Hematopoietic multipotent progenitor cell treated with erythropoietin and hydrocortisone succinate and interleukin-3 and kit ligand, for 6 days (in vitro differentiated cells): Measurements from ENCODE around the gene MSRB3.
"Not testable (repeated sequence)": the region's sequence is repeated elsewhere in the genome, so short reads cannot be mapped to it uniquely, and the experiment has no call there.

Experiments used
- DNase-seq: peaks from one replicate; pipeline ENCODE4 v3.0.0-alpha.2; 2015

The MSRB3 gene

DNA sequence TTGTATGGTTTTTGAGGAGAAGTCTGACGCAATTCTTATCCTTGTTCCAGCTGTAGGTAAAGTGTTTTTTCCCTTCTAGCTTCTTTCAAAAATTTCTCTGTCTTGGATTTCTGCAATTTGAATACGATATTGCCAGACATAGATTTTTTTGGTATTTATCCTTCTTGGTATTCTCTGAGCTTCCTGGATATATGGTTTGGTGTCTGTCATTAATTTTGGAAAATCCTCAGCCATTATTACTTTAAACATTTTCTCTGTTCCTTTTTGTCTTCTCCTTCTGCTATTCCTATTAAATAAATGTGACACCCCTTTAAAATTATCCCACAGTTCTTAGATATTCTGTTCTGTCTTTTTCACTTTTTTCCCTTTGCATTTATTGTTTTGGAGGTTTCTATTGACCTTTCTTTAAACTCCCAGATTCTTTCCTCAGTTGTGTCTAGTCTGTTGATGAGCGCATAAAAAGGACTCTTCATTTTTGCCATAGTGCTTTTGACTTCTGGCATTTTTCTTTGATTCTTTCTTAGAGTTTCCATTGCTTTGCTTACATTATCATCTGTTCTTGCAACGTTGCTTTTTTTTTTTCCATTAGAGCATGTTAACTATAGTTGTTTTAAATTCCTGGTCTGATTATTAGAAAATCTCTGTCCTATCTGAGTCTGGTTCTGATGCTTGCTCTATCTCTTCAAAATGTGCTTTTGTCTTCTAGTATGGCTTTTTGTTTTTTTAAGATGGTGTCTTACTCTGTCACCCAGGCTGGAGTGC is 129.1 kb downstream of the MSRB3 start:
- no peak for DNase-seq

DNA sequence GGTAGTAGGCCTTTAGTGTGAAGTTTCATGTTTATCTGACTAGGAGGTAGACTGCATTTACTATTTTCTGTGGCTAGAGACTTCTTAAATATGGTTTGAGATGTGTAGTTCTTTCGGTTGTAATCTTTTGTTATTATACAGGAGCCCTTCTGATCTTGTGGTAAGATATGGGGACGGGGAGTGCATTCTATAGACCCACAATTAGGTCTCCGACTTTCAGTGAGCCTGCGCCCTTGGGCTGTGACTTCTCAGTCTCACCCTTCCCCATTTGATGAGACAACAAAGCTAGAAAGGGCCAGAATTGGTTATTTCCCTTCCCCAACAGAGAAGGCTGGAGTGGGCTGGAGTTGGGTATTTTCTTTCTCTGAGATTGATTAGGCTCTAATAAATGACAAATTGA is 130.0 kb downstream of the MSRB3 start:
- DNase-seq: peak; percentile 38

- DNase-seq: no peak
Observed at GRCh38 chr12:65409726-65410125, 131.2 kb downstream of the MSRB3 start.

DNA sequence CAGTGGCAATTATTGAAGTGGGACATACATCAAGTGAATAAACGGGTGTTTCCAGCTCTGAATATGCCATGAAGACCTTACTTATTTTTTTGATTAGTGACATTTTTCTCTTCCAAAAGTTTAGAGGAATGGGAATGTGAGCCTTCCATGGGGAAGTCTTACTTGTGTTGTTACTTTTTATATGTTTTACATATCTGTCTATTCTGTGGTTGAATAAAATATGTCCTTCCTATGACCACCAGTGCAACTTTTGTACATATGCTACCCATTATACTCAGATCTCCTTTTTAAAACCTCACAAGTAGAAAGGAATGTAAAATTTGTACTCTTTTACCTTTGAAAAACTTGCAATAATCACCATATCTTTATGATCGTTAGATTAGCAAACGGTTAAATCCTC is 132.7 kb downstream of the MSRB3 start:
- DNase-seq: no peak

DNA sequence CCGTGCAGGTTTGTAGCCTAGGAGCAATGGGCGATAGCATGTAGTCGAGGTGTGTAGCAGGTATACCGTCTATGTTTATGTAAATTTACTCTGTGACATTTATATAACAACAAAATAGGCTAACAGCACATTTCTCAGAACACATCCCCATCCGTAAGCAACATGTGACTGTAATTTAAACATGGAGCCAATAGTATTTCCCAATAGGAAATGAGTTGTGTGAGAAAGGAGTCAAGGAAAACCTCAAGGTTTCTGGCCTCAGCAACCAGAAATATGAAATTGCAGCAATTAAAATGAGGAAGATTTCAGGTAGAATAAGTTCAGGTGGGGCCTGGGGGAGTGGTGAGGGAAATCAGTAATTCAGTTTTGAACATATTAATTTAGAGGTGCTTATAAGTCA is 136.0 kb downstream of the MSRB3 start:
- no peak for DNase-seq

GRCh38 chr12:65415826-65416225 is 137.3 kb downstream of the MSRB3 start:
- no peak for DNase-seq

- DNase-seq: no peak
Observed at GRCh38 chr12:65419284-65420072, 141.0 kb downstream of the MSRB3 start.

- no peak for DNase-seq
Observed at GRCh38 chr12:65420941-65421340, 142.5 kb downstream of the MSRB3 start.

DNA sequence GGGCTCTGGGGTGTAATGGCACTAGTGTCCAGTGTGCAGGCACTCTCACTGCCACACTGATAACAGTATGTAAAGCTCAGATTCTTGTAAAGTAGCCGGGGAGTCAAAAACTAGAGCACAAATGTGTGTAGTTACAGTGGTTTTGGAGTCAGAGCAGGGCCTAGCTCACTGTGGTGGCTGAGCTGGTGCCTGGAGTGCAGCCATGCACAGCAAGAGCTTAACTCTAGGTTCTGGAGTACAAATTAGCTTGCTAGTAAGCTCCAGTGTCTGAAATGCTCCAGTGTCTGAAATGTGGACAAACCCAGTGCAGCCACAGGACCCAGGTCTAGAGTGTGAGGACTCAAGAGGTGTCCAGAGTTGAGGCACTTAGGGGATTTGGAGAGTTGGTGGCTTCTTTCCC is 149.2 kb downstream of the MSRB3 start:
- DNase-seq: no peak

DNA sequence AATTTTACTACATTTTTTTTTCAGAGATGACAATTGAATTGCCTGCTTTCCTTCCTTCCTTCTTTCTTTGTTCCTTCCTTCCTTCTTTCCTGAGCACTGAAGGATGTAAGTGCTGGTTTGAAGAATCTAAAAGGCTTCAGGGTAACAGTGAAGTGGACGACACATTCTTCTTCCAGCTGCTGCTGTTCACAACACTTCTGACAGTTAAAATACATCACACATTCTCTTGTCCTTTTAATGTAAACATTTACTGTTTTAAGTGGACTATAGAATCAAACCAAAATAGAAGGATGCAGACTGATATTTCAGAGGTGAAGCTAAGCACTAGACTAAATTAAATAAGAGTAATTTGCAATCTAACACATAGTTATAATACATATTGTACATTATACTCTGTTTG is 151.5 kb downstream of the MSRB3 start:
- no peak for DNase-seq

DNA sequence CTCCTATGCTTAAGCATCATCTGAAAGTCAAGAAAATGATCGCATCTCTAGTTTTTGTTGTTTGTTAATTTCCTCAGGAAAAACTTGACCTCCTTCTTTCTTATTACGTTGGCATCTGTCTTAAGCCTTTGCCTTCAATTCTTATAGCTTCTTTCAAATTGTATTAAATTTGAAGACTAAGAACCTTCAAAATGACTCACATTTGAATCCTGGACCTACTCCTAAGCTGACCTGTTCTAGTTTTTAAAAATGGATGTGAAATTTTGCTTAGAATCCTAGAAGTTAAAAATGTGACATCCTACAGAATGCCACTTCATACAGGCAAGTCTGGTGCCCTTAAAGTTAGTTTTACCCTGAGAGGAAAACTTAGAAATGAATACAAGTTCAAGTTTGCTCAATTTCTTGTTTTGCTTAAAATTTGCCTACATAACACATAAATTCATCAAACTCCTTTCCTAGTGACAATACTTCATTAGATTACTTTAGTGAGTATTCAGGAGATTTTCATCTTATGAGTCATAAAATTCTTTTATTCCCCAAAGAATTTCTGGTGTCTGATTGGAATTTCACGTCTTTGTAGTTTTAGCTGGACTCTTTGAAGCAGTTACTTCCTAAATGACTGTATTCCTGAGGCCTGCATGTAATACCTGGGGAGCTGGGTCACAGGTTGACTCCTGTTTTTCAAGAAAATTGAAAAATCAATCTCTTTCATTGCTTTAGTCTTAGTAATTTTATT is 152.3 kb downstream of the MSRB3 start:
- no peak for DNase-seq

DNA sequence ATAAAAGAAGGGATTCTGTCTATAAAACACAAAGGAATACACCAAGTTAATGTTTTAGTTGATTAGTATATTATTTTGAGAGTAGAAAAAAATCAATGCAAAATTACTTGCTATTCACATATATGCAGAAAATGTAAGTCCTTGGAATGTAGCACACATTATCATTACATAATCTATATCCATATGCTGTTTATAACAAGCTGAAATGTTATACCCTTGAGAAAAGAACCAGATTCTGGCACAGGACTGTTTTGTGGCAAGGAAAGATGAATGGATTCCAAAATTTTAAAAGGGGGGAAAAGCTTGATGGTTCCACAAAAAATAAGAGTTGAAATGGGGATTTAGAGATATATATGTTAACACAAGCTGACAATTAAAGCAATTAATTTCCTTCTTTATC is 153.6 kb downstream of the MSRB3 start:
- DNase-seq: no peak

DNA sequence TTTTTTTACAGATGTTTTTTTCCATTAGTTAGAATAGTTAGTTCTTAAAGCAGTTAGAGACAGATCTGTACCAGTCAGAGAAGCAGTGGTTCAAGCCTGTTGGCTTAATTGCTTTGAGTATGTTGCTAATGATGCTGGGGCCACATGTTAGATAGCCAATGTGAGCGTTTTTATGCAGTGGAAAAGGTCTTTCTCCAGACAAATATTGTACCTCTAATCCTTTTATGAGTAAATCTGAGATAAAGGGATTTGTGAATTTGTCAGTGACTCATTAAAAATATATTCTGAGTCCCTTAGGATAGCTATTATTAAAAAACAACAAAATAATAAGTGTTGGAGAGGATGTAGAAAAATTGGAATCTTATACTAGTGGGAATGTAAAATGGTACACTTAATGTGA is 154.2 kb downstream of the MSRB3 start:
- no peak for DNase-seq

DNA sequence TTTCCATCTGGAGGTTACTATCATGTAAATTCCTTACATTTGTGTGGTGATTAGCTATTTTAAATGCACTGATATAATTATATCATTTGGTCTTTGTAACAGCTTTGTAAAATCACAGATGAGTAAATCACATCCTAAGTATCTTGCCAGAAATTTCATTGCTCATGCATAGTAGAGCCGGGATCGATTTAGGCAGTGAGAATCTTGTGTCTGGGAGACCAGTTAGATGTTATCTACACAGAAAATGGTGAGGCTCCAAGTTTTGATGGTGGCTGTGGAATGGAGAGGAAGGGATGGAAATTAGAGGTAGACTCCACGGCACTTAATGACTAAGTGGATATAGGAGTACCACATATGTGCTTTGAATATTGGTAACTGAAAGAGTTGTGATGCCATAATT is 156.3 kb downstream of the MSRB3 start:
- no peak for DNase-seq

DNA sequence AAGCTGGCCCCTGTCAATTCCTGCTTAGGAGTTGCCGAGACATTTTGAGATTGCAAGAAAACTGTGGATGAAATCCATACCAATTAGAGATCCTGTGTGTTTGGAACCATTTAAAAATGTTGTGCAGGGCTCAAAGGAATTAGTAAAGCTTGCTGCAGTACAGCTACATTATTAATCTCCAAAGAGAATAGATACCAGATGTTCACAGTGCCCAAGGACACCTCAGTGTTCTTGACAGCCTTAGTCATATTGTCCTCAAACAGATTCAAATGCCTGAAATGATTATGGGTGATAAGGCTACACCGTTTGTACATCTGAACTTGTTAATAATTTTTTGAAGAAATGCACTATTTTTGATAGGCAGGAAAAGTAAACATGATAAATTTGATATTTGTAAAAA is 164.6 kb downstream of the MSRB3 start:
- no peak for DNase-seq

DNA sequence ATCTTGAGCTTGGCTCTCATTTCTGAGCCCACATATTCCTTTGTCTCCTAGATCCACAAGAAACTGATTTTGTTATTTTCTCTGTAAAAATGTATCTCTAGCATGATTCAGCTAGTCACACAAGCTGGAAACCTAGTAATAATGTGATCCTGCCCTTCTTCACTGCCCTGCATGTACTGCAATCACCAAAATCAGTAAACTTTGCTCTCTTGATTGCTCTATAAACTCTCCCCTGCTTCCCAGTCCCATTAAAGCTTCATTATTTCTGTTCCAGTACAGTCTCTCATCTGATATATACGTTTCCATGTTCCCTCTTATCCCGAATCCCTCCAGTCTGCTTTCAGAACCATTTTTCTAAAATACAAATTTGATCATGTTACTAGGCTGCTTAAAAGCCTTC is 166.5 kb downstream of the MSRB3 start:
- no peak for DNase-seq

DNA sequence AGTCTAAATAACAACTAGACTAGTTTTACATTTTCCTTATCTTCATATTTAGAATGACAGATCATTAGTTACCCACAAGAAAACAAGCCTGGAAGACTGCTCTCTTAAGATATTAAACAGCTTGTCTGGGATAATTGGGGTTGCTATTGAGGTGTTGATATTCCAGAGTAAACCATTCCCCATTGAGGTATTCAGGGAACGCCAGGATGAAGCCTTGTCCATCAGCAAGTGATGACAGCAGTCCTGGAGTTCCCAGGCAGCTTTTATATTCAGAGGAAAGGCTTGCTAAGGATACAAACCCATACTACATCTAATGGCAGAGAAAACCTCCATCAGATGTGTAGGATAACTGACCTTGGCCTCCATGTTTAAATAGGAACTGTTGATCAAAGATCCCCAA is 168.4 kb downstream of the MSRB3 start:
- no peak for DNase-seq

- no peak for DNase-seq
Observed at GRCh38 chr12:65449400-65449799, 170.9 kb downstream of the MSRB3 start.

DNA sequence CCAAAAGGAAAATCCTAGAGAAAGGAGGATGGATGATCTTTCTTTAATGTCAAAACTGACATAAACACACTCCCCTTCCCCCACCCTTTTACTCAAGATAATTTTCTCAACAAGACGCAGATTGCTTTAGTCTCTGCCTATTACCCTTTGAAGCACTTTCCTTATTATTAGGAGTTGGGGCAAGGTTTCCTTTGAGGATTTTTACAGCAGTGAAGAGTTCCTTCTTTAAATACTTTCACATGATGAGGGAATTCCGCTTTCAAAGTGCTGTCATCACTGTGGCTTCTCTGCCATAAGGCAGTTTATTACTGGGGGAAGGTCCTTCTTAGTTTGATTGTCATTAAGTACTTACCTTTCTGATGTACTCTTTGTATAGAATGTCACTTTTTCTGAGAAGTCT is 172.1 kb downstream of the MSRB3 start:
- DNase-seq: no peak

- DNase-seq: peak; percentile 46
Observed at GRCh38 chr12:65454115-65454787, 175.8 kb downstream of the MSRB3 start.

GRCh38 chr12:65457341-65457740 is 178.9 kb downstream of the MSRB3 start:
- DNase-seq: not testable (repeated sequence)

- DNase-seq: no peak
Observed at GRCh38 chr12:65458718-65459117, 180.2 kb downstream of the MSRB3 start.

DNA sequence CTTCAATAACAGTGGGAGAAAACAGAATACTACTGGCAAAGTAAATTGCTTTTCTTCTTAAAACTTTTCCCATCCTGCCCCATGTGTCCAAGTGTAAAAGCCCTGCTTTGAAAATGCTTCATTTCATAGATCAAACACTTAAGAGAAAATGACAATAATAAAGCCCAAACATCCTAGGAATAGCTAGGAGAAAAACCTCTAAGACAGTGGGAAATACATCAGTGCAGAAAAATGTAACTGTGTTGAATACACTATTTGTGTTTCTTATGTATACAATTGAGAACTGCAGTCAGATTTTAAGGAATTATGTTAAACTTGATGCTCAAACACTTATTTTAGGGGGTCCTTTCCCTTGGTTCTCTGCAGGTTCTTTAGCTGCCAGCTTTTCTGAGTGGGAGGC is 181.1 kb downstream of the MSRB3 start:
- DNase-seq: no peak
